NCI-H2107 treated with DMSO at 0.1 percent for 48 hours (cell line): ENCODE data around the gene NLE1.
A peak's percentile ranks its signal among the peaks of the same experiment; 100 is the strongest.
"Not testable (repeated sequence)": the region's sequence is repeated elsewhere in the genome, so short reads cannot be mapped to it uniquely, and the experiment has no call there.

Experiments used
- DNase-seq: peaks from one replicate; lab custom pipeline; 2025; ENCODE audit not compliant: unreplicated experiment; lab: John Stamatoyannopoulos, UW

NLE1 gene

GRCh38 chr17:35129154-35129972 lies 12.7 kb downstream of the NLE1 start:
- no peak for DNase-seq

- no peak for DNase-seq
Measured at GRCh38 chr17:35127751-35128514, 14.2 kb downstream of the NLE1 start.

GRCh38 chr17:35121315-35121714 lies 20.8 kb downstream of the NLE1 start, which contains the start of gene FNDC8:
TSS of gene FNDC8 (plus strand) at chr17:35121615. CDS start at chr17:35121694, 79 bp downstream.
- DNase-seq: no peak

GRCh38 chr17:35119370-35120165 lies 22.5 kb downstream of the NLE1 start, which contains the start of gene RAD51D:
TSS of gene RAD51D (minus strand) at chr17:35119860. CDS start at chr17:35119613, 247 bp downstream.
- peak; percentile 50 for DNase-seq

GRCh38 chr17:35117984-35118383 lies 24.1 kb downstream of the NLE1 start:
- peak; percentile 27 for DNase-seq

GRCh38 chr17:35116845-35117244 lies 25.3 kb downstream of the NLE1 start:
- DNase-seq: no peak

GRCh38 chr17:35110791-35111190 lies 31.3 kb downstream of the NLE1 start:
- DNase-seq: not testable (repeated sequence)

GRCh38 chr17:35104844-35105450 lies 37.2 kb downstream of the NLE1 start:
- no peak for DNase-seq

GRCh38 chr17:35103271-35103670 lies 38.8 kb downstream of the NLE1 start:
- DNase-seq: no peak

- no peak for DNase-seq
Measured at GRCh38 chr17:35101725-35102124, 40.4 kb downstream of the NLE1 start.

- DNase-seq: no peak
Measured at GRCh38 chr17:35101036-35101435, 41.1 kb downstream of the NLE1 start.

- DNase-seq: no peak
Measured at GRCh38 chr17:35099908-35100307, 42.2 kb downstream of the NLE1 start.

GRCh38 chr17:35097776-35098175 lies 44.3 kb downstream of the NLE1 start:
- no peak for DNase-seq

GRCh38 chr17:35095741-35096140 lies 46.4 kb downstream of the NLE1 start:
- no peak for DNase-seq

- no peak for DNase-seq
Measured at GRCh38 chr17:35094902-35095301, 47.2 kb downstream of the NLE1 start.

GRCh38 chr17:35090707-35091106 lies 51.4 kb downstream of the NLE1 start:
- DNase-seq: not testable (repeated sequence)

- no peak for DNase-seq
Measured at GRCh38 chr17:35089586-35090296, 52.4 kb downstream of the NLE1 start.

- DNase-seq: peak; percentile 43
Measured at GRCh38 chr17:35088881-35089585, 53.1 kb downstream of the NLE1 start.

GRCh38 chr17:35088356-35088880 lies 53.7 kb downstream of the NLE1 start:
- DNase-seq: peak; percentile 44
